K562 (cell line): ENCODE data around the gene BRD3.

Experiments used
- BHLHE40 ChIP-seq: IDR thresholded peaks from 2 replicates; pipeline ENCODE4 v1.6.1; 2011; ENCODE audit warnings: low read length, improper control_type of control experiment
- CREB3 ChIP-seq: fragments of 450-650 bp; conservative IDR thresholded peaks from 2 replicates; pipeline ENCODE4 v1.6.1; 2016; ENCODE audit warnings: missing genetic modification characterization, low read depth, mild to moderate bottlenecking, missing compliant biosample characterization, moderate library complexity
- NR1H2 ChIP-seq: sonication (generic); formaldehyde crosslinking; IDR thresholded peaks from 2 replicates; pipeline ENCODE4 v1.4.0; 2020; ENCODE audit warnings: mild to moderate bottlenecking, missing genetic modification reagents
- POLR2A ChIP-seq: fragments of 450-650 bp; conservative IDR thresholded peaks from 2 replicates; pipeline ENCODE4 v1.6.1; 2016
- POLR2AphosphoS5 ChIP-seq: IDR thresholded peaks from 2 replicates; pipeline ENCODE4 v1.6.1; 2011; ENCODE audit warnings: mild to moderate bottlenecking, low read depth, low read length, moderate library complexity; ENCODE audit not compliant: control insufficient read depth, insufficient read depth
- PTRF ChIP-seq: fragments of 450-650 bp; IDR thresholded peaks from 2 replicates; pipeline ENCODE4 v1.6.1; 2016; ENCODE audit warnings: mild to moderate bottlenecking, missing genetic modification characterization, missing compliant biosample characterization
- SRSF1 ChIP-seq: fragments of 200-400 bp; formaldehyde crosslinking; IDR thresholded peaks from 2 replicates; pipeline ENCODE4 v1.6.1; 2017; ENCODE audit warnings: mild to moderate bottlenecking, low read depth, low read length, moderate library complexity
- ZC3H8 ChIP-seq: fragments of 450-650 bp; IDR thresholded peaks from 2 replicates; pipeline ENCODE4 v1.6.1; 2017
- ZNF274 ChIP-seq: IDR thresholded peaks from 2 replicates; pipeline ENCODE4 v1.6.1; 2011; ENCODE audit warnings: low read depth, mild to moderate bottlenecking, low read length, moderate library complexity, borderline replicate concordance
- ZNF311 ChIP-seq: fragments of 250-450 bp; sonication (Bioruptor Pico); IDR thresholded peaks from 2 replicates; pipeline ENCODE4 v1.4.0; 2020; ENCODE audit warnings: mild to moderate bottlenecking, moderate library complexity
- TF ChIP-seq, protein P1 (sequence below), 3 experiments: IDR thresholded peaks in 2 of 3; conservative IDR thresholded peaks in 1 of 3; 2 replicates each; pipeline ENCODE4 v1.5.1; 2011 to 2012; ENCODE audit warnings: low read length in 3 of 3, mild to moderate bottlenecking in 3 of 3, control low read depth in 2 of 3, improper control_type of control experiment in 1 of 3, inconsistent platforms in 1 of 3, low read depth in 1 of 3, mixed read lengths in 1 of 3, moderate library complexity in 1 of 3; ENCODE audit not compliant: insufficient read depth in 2 of 3
- TF ChIP-seq, protein P2 (sequence below): sonication (generic); formaldehyde crosslinking; IDR thresholded peaks from 2 replicates; pipeline ENCODE4 v1.9.0; 2022; ENCODE audit warnings: mild to moderate bottlenecking, missing genetic modification reagents

DNA sequence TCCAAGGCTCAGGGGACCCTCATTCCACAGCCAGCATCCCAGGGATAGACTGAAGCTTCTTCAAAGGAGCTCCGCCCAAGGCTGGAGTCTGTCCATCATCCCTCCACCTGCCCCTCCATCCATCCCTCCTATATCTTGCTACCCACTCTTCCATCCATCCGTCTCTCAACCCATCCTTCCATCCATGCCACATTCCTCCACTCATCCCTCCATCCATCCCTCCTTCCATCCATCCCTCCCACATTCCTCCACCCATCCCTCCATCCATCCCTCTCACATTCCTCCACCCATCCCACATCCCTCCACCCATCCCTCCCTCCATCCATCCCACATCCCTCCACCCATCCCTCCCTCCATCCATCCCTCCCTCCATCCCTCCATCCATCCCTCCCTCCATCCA lies 70.2 kb downstream of the BRD3 start:
- TF ChIP-seq, protein P1, sequence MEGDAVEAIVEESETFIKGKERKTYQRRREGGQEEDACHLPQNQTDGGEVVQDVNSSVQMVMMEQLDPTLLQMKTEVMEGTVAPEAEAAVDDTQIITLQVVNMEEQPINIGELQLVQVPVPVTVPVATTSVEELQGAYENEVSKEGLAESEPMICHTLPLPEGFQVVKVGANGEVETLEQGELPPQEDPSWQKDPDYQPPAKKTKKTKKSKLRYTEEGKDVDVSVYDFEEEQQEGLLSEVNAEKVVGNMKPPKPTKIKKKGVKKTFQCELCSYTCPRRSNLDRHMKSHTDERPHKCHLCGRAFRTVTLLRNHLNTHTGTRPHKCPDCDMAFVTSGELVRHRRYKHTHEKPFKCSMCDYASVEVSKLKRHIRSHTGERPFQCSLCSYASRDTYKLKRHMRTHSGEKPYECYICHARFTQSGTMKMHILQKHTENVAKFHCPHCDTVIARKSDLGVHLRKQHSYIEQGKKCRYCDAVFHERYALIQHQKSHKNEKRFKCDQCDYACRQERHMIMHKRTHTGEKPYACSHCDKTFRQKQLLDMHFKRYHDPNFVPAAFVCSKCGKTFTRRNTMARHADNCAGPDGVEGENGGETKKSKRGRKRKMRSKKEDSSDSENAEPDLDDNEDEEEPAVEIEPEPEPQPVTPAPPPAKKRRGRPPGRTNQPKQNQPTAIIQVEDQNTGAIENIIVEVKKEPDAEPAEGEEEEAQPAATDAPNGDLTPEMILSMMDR (IDR thresholded peaks at IDR 0.05 in 2 of 3, conservative IDR thresholded peaks at IDR 0.05 in 1 of 3; ENCODE audit: insufficient read depth in 2 of 3, low read depth in 1 of 3, low read length in 3 of 3): no peak
- TF ChIP-seq POLR2A (no peak), BHLHE40 (no peak), SRSF1 (no peak), ZC3H8 (no peak), CREB3 (tag) (no peak), POLR2AphosphoS5 (no peak), ZNF311 (CRISPR knock-in tag) (no peak), PTRF (tag) (no peak), ZNF274 (no peak), NR1H2 (CRISPR knock-in tag) (no peak)
- TF ChIP-seq, protein P2, sequence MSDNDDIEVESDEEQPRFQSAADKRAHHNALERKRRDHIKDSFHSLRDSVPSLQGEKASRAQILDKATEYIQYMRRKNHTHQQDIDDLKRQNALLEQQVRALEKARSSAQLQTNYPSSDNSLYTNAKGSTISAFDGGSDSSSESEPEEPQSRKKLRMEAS (CRISPR knock-in tag): no peak
